BE2C (cell line): ENCODE results near the gene PPP6R3.
"Not testable (repeated sequence)": the region's sequence is repeated elsewhere in the genome, so short reads cannot be mapped to it uniquely, and the experiment has no call there.

ENCODE experiments used
- DNase-seq: peaks from one replicate; pipeline ENCODE4 v3.0.0-alpha.2; 2020
- H3K27me3 ChIP-seq: fragments of 250-450 bp; sonication (Bioruptor Pico); 2 replicates; pipeline ENCODE4 v1.5.1; 2020; ENCODE audit warnings: mild to moderate bottlenecking
- H3K36me3 ChIP-seq: fragments of 250-450 bp; sonication (Bioruptor Pico); 2 replicates; pipeline ENCODE4 v1.5.1; 2020; ENCODE audit warnings: mild to moderate bottlenecking
- H3K4me1 ChIP-seq: fragments of 250-450 bp; sonication (Bioruptor Pico); 2 replicates; pipeline ENCODE4 v1.5.1; 2020
- H3K4me3 ChIP-seq: 2 replicates; pipeline ENCODE4 v1.5.1; 2011; ENCODE audit warnings: low read depth, low read length
- H3K9me3 ChIP-seq: fragments of 250-450 bp; sonication (Bioruptor Pico); 2 replicates; pipeline ENCODE4 v1.5.1; 2020
- TF ChIP-seq, protein P1 (sequence below): IDR thresholded peaks from 2 replicates; pipeline ENCODE4 v1.5.1; 2012; ENCODE audit warnings: mild to moderate bottlenecking, low read depth, low read length

PPP6R3 gene

DNA sequence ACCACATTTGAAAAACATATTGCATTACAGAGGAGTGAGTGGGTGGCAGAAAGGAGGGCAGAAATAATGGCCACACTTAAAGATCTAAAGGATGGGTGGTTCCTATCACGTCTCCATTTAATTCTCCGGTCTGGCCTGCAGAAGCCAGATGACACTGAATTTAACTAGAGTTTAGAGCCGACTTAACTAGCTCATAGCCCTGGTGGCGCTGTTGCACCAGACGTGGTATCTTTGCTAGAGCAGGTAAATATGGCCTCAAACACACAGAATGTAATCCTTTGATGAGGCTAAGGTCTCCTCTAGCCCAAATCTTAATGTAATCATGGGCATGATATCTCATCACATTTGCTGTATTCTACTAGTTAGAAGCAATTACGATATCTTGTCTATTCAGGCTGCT, 172.2 kb downstream of the PPP6R3 start:
- no peaks in the 10 kb centered on the region for H3K4me1 ChIP-seq
- no peaks in the 10 kb centered on the region for H3K9me3 ChIP-seq
- H3K36me3 ChIP-seq, result no peaks in the 10 kb centered on the region
- no peak overlapping the region for H3K4me3 ChIP-seq
- no peaks in the 10 kb centered on the region for H3K27me3 ChIP-seq
- peak; percentile 83 for DNase-seq
- TF ChIP-seq, protein P1, sequence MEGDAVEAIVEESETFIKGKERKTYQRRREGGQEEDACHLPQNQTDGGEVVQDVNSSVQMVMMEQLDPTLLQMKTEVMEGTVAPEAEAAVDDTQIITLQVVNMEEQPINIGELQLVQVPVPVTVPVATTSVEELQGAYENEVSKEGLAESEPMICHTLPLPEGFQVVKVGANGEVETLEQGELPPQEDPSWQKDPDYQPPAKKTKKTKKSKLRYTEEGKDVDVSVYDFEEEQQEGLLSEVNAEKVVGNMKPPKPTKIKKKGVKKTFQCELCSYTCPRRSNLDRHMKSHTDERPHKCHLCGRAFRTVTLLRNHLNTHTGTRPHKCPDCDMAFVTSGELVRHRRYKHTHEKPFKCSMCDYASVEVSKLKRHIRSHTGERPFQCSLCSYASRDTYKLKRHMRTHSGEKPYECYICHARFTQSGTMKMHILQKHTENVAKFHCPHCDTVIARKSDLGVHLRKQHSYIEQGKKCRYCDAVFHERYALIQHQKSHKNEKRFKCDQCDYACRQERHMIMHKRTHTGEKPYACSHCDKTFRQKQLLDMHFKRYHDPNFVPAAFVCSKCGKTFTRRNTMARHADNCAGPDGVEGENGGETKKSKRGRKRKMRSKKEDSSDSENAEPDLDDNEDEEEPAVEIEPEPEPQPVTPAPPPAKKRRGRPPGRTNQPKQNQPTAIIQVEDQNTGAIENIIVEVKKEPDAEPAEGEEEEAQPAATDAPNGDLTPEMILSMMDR, result peak; percentile 88

DNA sequence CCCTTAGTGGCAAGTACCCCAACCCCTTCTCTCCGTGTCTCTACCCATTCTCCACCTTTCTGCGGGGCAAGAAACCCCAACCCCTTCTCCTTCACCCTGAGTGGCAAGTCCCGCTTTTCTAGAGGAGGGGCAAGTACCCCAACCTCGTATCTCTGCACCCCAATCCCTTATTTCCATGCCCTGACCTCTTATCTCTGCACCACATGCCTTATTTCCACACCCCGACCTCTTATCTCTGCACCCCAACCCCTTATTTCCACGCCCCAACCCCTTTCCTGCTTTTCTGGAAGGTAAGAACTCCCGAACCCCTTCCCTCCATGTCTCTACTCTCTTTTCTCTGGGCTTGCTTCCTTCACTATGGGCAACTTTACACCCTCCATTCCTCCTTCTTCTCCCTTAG, 174.1 kb downstream of the PPP6R3 start:
- not testable (repeated sequence) for H3K27me3 ChIP-seq, H3K4me1 ChIP-seq, DNase-seq, H3K4me3 ChIP-seq, H3K9me3 ChIP-seq, H3K36me3 ChIP-seq

DNA sequence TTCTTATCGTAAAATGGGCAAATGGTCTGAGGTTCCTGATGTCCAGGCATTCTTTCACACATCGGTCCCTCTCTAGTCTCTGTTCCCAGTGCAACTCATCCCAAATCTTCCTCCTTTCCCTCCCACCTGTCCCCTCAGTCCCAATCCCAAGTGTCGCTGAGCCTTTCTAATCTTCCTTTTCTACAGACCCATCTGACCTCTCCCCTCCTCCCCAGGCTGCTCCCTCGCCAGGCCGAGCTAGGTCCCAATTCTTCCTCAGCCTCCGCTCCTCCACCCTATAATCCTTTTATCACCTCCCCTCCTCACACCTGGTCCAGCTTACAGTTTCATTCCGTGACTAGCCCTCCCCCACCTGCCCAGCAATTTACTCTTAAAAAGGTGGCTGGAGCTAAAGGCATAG, 174.6 kb downstream of the PPP6R3 start:
- H3K4me3 ChIP-seq, H3K27me3 ChIP-seq, H3K36me3 ChIP-seq, DNase-seq, H3K9me3 ChIP-seq, H3K4me1 ChIP-seq: not testable (repeated sequence)

DNA sequence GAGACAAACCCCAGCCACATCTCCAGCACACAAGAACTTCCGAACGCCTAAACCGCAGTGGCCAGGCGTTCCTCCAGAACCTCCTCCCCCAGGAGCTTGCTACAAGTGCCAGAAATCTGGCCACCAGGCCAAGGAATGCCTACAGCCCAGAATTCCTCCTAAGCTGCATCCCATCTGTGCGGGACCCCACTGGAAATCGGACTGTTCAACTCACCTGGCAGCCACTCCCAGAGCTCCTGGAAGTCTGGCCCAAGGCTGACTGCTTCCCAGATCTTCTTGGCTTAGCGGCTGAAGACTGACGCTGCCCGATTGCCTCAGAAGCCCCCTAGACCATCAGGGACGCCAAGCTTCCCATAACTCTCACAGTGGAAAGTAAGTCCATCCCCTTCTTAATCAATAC, 175.3 kb downstream of the PPP6R3 start:
- not testable (repeated sequence) for H3K4me3 ChIP-seq, DNase-seq, H3K4me1 ChIP-seq, H3K27me3 ChIP-seq, H3K36me3 ChIP-seq, H3K9me3 ChIP-seq

DNA sequence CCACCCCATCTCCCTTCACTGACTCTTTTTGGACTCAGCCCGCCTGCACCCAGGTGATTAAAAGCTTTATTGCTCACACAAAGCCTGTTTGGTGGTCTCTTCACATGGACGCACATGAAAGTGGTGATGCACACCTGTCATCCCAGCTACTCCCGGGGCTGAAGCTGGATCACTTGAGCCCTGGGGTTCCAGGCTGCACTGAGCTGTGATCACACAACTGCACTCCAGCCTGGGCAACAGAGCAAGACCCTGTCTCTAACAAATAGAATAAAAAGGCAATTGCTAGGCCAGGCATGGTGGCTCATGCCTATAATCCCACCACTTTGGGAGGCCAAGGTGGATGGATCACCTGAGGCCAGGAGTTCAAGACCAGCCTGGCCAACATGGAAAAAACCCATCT, 178.8 kb downstream of the PPP6R3 start:
- not testable (repeated sequence) for H3K4me3 ChIP-seq, H3K4me1 ChIP-seq, H3K9me3 ChIP-seq, H3K36me3 ChIP-seq, H3K27me3 ChIP-seq, DNase-seq

DNA sequence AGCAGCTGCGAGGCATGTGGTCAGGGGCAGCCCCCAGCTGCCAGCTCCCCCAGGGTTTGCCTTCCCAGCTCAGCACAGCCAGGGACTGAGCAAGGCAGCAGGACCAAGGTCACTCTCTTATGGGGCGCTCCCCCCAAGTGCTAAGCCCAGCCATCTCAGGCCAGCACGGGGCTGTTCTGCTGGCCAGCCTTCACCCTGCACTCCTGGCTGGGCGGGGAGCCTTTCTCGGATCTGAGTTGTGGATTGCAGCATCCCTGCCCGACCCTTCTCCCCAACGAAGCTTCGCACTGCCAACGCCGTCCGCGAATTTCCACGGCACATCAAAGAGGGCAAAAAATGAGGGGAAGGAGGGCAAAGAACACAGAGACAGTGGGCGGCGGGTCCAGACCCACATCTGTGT, 181.3 kb downstream of the PPP6R3 start:
- DNase-seq, result no peak
- Histone ChIP-seq H3K9me3 (0 out of 2 replicates have a peak, but pooled peaks cover 2% of the 10 kb centered on the region), H3K36me3 (no peaks in the 10 kb centered on the region), H3K4me3 (no peak overlapping the region), H3K27me3 (no peaks in the 10 kb centered on the region), H3K4me1 (no peaks in the 10 kb centered on the region)
- TF ChIP-seq, protein P1, result no peak

DNA sequence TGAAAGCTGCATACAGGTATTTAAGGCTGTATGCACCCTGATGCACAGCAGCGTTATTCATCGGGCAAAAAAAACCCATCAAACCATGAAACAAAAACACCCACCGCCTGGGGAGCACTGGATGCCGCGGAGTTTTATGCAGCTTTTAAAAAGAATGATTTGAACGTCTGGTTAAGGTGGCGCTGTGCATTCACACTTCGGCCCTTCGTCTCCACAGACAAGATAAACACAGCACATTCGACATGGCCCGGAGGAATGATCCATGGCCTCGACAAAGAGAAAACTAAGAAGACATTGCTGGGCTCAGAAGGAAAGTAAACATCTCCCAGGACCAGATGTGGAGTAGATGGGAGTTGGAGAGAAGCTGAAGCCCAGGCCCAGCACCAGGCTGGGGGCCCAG, 183.0 kb downstream of the PPP6R3 start:
- no peaks in the 10 kb centered on the region for H3K4me1 ChIP-seq
- no peak overlapping the region for H3K4me3 ChIP-seq
- no peaks in the 10 kb centered on the region for H3K27me3 ChIP-seq
- TF ChIP-seq, protein P1, result no peak
- no peaks in the 10 kb centered on the region for H3K36me3 ChIP-seq
- DNase-seq, result no peak
- 0 out of 2 replicates have a peak, but pooled peaks cover 2% of the 10 kb centered on the region for H3K9me3 ChIP-seq

DNA sequence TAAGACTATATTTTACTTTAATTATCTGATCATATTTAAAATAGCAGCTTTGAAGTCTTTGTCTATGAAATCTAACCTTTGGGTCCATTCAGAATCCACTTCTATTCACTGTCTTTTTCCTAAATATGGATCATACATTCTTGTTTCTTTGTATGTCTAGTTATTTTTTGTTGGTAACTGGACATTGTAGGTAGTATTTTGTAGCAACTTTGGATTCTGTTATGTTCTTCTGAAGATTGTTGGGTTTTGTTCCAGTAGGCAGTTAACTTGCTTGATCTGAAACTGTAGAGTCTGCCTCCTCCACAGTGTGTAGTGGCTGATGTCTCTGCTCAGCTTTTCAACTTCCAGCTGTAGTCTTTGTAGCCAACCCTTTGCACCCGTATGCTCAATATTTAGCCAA, 186.3 kb downstream of the PPP6R3 start:
- no peaks in the 10 kb centered on the region for H3K36me3 ChIP-seq
- no peaks in the 10 kb centered on the region for H3K27me3 ChIP-seq
- 0 out of 2 replicates have a peak, but pooled peaks cover 2% of the 10 kb centered on the region for H3K9me3 ChIP-seq
- TF ChIP-seq, protein P1, result no peak
- DNase-seq, result no peak
- no peak overlapping the region for H3K4me3 ChIP-seq
- no peaks in the 10 kb centered on the region for H3K4me1 ChIP-seq
